Body of pancreas (tissue), 4 donors: ENCODE results near the gene LRRC51.

Experiments used
- CTCF ChIP-seq, 7 experiments: fragments of 450-650 bp in 4 of 7; fragments of 200-600 bp in 3 of 7; sonication (generic) in 3 of 7; IDR thresholded peaks; one replicate each; pipeline ENCODE4 v1.5.1; 2016 to 2019; ENCODE audit warnings: antibody characterized with exemption in 7 of 7
- POLR2A ChIP-seq, 3 donors: fragments of 450-650 bp; IDR thresholded peaks; one replicate each; pipeline ENCODE4 v1.6.1; 2016; ENCODE audit warnings: antibody characterized with exemption in 3 of 3, mild to moderate bottlenecking in 2 of 3

GRCh38 chr11:72132646-72133045 lies 52.0 kb downstream of the LRRC51 start:
- no peak for TF ChIP-seq CTCF (IDR thresholded peaks at IDR 0.05)
- no peak for TF ChIP-seq POLR2A (IDR thresholded peaks at IDR 0.05)
